ENCODE results near the gene DNAAF3. TPM values are rescaled to one million over a fixed set of nuclear protein-coding genes. Genes with fewer than 3 reads are reported as not detected.

Gene DNAAF3
- total RNA-seq, 1 donor from 2014 or later: 0.90 TPM

DNA sequence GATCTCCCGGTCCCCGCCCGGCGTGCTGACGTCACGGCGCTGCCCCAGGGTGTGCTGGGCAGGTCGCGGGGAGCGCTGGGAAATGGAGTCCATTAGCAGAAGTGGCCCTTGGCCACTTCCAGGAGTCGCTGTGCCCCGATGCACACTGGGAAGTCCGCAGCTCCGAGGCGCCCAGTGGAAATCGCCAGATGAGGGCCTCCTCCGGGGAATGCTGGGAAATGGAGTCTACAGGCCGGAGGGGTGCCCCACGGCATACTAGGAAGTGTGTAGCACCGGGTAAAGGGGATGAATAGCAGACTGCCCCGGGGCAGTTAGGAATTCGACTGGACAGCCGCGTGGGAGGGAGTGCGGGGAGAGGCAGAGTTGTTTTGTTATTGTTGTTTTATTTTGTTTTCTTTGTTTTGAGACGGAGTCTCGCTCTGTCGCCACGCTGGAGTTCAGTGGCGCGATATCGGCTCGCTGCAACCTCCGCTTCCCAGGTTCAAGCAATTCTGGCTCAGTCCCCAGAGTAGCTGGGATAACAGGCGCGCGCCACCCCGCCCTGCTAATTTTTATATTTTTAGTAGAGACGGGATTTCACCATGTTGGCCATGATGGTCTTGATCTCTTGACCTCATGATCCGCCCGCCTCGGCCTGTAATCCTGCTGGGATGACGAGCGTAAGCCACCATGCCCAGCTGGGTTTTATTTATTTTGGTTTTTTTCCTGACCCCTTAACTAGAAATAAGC is 48.6 kb downstream of the DNAAF3 start:
- no peaks in the 10 kb centered on the region for H3K36me3 Mint-ChIP-seq (ENCODE audit: low read depth)
- TF ChIP-seq, protein P1, sequence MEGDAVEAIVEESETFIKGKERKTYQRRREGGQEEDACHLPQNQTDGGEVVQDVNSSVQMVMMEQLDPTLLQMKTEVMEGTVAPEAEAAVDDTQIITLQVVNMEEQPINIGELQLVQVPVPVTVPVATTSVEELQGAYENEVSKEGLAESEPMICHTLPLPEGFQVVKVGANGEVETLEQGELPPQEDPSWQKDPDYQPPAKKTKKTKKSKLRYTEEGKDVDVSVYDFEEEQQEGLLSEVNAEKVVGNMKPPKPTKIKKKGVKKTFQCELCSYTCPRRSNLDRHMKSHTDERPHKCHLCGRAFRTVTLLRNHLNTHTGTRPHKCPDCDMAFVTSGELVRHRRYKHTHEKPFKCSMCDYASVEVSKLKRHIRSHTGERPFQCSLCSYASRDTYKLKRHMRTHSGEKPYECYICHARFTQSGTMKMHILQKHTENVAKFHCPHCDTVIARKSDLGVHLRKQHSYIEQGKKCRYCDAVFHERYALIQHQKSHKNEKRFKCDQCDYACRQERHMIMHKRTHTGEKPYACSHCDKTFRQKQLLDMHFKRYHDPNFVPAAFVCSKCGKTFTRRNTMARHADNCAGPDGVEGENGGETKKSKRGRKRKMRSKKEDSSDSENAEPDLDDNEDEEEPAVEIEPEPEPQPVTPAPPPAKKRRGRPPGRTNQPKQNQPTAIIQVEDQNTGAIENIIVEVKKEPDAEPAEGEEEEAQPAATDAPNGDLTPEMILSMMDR (IDR thresholded peaks at IDR 0.05): peak; percentile 20

DNA sequence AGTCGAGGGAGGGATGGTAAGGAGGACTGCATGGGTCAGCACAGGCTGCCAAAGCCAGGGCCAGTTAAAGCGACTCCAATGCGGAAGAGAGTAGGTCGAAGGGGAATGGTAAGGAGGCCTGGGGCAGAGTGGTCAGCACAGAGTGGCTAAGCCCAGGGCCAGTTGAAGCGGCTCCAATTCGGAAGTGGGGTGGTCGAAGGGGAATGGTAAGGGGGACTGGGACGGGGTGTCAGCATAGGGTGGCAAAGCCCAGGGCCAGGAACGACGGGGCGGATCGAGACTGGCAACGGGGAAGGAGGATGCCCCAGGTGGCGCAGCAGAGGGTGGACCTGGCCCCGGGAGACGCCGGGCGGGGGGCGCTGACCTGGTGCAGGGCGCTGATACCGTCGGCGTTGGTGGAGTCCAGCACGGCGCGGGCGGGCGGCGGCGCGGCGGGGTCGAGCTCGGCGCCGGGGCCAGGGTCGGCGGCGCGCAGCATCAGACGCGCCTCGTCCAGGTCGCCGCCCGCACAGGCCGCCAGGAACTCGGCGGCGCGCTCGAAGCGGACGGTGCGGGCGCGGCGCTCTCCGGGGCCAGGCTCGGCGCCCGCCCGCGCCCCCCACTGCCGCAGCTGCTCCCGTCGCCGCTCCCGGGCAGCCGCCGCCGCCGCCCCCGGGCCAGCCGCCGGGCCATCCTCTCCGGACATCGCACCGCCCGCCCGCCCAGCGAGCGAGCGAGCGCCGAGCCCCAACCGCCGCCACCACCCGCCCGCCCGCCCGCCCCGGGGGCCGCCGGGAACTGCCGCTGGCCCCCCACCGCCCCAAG is 49.4 kb downstream of the DNAAF3 start, which contains the start of gene PPP1R12C:
Gene PPP1R12C, minus strand, starts transcription at position 779 of the 804 bp plus-strand sequence. Its CDS starts 94 bp downstream, at position 685.
- Mint-ChIP-seq H3K4me1 (ENCODE audit: low read depth) (peaks cover 38% of the 10 kb centered on the region), H3K4me3 (ENCODE audit: unreplicated experiment) (peak within 1 kb of the TSS; percentile 96), H3K36me3 (ENCODE audit: low read depth) (no peaks in the 10 kb centered on the region), H3K27ac (ENCODE audit: unreplicated experiment) (peak within 1 kb of the TSS; percentile 99), H3K9me3 (ENCODE audit: low read depth) (no peaks in the 10 kb centered on the region), H3K27me3 (ENCODE audit: low read depth) (peaks cover 2% of the 10 kb centered on the region)
- DNase-seq (ENCODE audit: low spot score): no peak
- TF ChIP-seq, protein P1 (IDR thresholded peaks at IDR 0.05): no peak

More for the DNA sequence above, 48.6 kb downstream of the DNAAF3 start:
- Mint-ChIP-seq H3K27me3 (ENCODE audit: low read depth) (peaks cover 4% of the 10 kb centered on the region), H3K9me3 (ENCODE audit: low read depth) (no peaks in the 10 kb centered on the region), H3K4me1 (ENCODE audit: low read depth) (peaks cover 38% of the 10 kb centered on the region), H3K4me3 (ENCODE audit: unreplicated experiment) (peak overlapping the region; percentile 96), H3K27ac (ENCODE audit: unreplicated experiment) (peak overlapping the region; percentile 99)
- peak; percentile 99 for DNase-seq (ENCODE audit: low spot score)

DNA sequence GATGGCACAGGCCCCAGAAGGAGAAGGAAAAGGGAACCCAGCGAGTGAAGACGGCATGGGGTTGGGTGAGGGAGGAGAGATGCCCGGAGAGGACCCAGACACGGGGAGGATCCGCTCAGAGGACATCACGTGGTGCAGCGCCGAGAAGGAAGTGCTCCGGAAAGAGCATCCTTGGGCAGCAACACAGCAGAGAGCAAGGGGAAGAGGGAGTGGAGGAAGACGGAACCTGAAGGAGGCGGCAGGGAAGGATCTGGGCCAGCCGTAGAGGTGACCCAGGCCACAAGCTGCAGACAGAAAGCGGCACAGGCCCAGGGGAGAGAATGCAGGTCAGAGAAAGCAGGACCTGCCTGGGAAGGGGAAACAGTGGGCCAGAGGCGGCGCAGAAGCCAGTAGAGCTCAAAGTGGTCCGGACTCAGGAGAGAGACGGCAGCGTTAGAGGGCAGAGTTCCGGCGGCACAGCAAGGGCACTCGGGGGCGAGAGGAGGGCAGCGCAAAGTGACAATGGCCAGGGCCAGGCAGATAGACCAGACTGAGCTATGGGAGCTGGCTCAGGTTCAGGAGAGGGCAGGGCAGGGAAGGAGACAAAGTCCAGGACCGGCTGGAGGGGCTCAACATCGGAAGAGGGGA is 50.1 kb downstream of the DNAAF3 start:
- peaks cover 38% of the 10 kb centered on the region for H3K4me1 Mint-ChIP-seq (ENCODE audit: low read depth)
- H3K9me3 Mint-ChIP-seq (ENCODE audit: low read depth): no peaks in the 10 kb centered on the region
- peak overlapping the region; percentile 87 for H3K4me3 Mint-ChIP-seq (ENCODE audit: unreplicated experiment)
- H3K27me3 Mint-ChIP-seq (ENCODE audit: low read depth): peaks cover 2% of the 10 kb centered on the region
- H3K36me3 Mint-ChIP-seq (ENCODE audit: low read depth): no peaks in the 10 kb centered on the region
- DNase-seq (ENCODE audit: low spot score): no peak
- TF ChIP-seq, protein P1 (IDR thresholded peaks at IDR 0.05): no peak
- H3K27ac Mint-ChIP-seq (ENCODE audit: unreplicated experiment): peak overlapping the region; percentile 87

DNA sequence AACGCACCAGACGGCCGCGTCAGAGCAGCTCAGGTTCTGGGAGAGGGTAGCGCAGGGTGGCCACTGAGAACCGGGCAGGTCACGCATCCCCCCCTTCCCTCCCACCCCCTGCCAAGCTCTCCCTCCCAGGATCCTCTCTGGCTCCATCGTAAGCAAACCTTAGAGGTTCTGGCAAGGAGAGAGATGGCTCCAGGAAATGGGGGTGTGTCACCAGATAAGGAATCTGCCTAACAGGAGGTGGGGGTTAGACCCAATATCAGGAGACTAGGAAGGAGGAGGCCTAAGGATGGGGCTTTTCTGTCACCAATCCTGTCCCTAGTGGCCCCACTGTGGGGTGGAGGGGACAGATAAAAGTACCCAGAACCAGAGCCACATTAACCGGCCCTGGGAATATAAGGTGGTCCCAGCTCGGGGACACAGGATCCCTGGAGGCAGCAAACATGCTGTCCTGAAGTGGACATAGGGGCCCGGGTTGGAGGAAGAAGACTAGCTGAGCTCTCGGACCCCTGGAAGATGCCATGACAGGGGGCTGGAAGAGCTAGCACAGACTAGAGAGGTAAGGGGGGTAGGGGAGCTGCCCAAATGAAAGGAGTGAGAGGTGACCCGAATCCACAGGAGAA is 50.9 kb downstream of the DNAAF3 start:
- TF ChIP-seq, protein P1 (IDR thresholded peaks at IDR 0.05): no peak
- Mint-ChIP-seq H3K27me3 (ENCODE audit: low read depth) (peaks cover 2% of the 10 kb centered on the region), H3K4me3 (ENCODE audit: unreplicated experiment) (peak overlapping the region; percentile 87), H3K4me1 (ENCODE audit: low read depth) (peaks cover 41% of the 10 kb centered on the region), H3K27ac (ENCODE audit: unreplicated experiment) (peak overlapping the region; percentile 87), H3K9me3 (ENCODE audit: low read depth) (no peaks in the 10 kb centered on the region), H3K36me3 (ENCODE audit: low read depth) (no peaks in the 10 kb centered on the region)
- DNase-seq (ENCODE audit: low spot score): no peak
